Thoracic aorta (tissue), 2 donors: ENCODE measurements around the gene EEF1AKMT1. TPM values are rescaled to one million over a fixed set of nuclear protein-coding genes. Genes with fewer than 3 reads are reported as not detected.
"Not testable (repeated sequence)": the region's sequence is repeated elsewhere in the genome, so short reads cannot be mapped to it uniquely, and the experiment has no call there.

Source experiments
- ATAC-seq: fragments of 150-250 bp; one replicate; pipeline ENCODE4 v1.8.0; 2017; ENCODE audit warnings: low read depth; ENCODE audit not compliant: insufficient number of reproducible peaks, low FRiP score
- DNase-seq: peaks from one replicate; pipeline ENCODE4 v3.0.0-alpha.2; 2020; ENCODE audit warnings: low spot score
- H3K27ac ChIP-seq, 2 donors: fragments of 200-600 bp; sonication (generic); 1 replicate in 1 of 2; 2 replicates in 1 of 2; pipeline ENCODE4 v1.5.1; 2016; ENCODE audit warnings: mild to moderate bottlenecking in 2 of 2, moderate library complexity in 2 of 2
- H3K27me3 ChIP-seq: fragments of 200-600 bp; sonication (generic); replicated peaks from 2 replicates; pipeline ENCODE4 v1.6.0; 2016; ENCODE audit warnings: mild to moderate bottlenecking; ENCODE audit not compliant: insufficient read depth
- H3K36me3 ChIP-seq: fragments of 200-600 bp; sonication (generic); one replicate; pipeline ENCODE4 v1.5.1; 2016
- H3K4me1 ChIP-seq, 2 donors: fragments of 200-600 bp; sonication (generic); 1 replicate in 1 of 2; 2 replicates in 1 of 2; pipeline versions ENCODE4 v1.5.1 to v1.6.0; 2016; ENCODE audit warnings: low read depth in 2 of 2, mild to moderate bottlenecking in 1 of 2; ENCODE audit not compliant: control insufficient read depth in 1 of 2
- H3K4me3 ChIP-seq: fragments of 200-600 bp; sonication (generic); 2 replicates; pipeline ENCODE4 v1.5.1; 2016; ENCODE audit warnings: mild to moderate bottlenecking
- H3K9me3 ChIP-seq: fragments of 200-600 bp; sonication (generic); 2 replicates; pipeline ENCODE4 v1.5.1; 2016
- CTCF ChIP-seq: fragments of 200-600 bp; sonication (generic); IDR thresholded peaks from one replicate; pipeline ENCODE4 v1.5.1; 2019; ENCODE audit warnings: antibody characterized with exemption
- total RNA-seq, 2 donors: library from RNA; depleted of rRNA; stranded (reverse); fragments of >200 nt; gene quantifications; one replicate each; pipeline versions ENCODE4 v1.1.0 to v1.2.3, GENCODE V29; 2016

The EEF1AKMT1 gene
- total RNA-seq, 2 donors from 2014 or later, result 8.4 to 12.7 TPM

DNA sequence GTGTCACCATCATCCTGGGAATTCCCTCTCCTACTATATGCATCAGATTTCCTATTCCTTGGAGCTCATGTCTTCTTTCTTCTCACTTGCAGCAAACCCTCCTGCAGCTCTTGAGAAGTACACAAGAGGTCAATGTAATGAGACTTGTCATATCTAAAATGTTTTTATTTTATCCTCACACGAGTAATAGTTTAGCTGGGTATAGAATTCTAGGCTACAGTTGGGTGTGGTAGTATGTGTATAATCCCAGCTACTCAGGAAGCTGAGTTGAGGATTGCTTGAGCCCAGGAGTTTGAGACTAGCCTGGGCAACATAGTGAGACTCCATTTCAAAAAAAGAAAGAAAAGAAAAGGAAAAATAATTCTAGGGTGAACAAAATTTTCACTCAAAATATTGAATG is 24.4 kb downstream of the EEF1AKMT1 start:
- Histone ChIP-seq H3K27ac (no peak overlapping the region), H3K9me3 (peaks cover 20% of the 10 kb centered on the region), H3K4me3 (no peak overlapping the region), H3K4me1 (no peaks in the 10 kb centered on the region), H3K27me3 (no peaks in the 10 kb centered on the region), H3K36me3 (no peaks in the 10 kb centered on the region)
- no peak for DNase-seq
- no peak for TF ChIP-seq CTCF
- ATAC-seq, result no peak

GRCh38 chr13:20743830-20744404 is 29.8 kb downstream of the EEF1AKMT1 start:
- not testable (repeated sequence) for H3K4me1 ChIP-seq, ATAC-seq, H3K9me3 ChIP-seq, DNase-seq, H3K27ac ChIP-seq, H3K36me3 ChIP-seq, H3K27me3 ChIP-seq, H3K4me3 ChIP-seq

DNA sequence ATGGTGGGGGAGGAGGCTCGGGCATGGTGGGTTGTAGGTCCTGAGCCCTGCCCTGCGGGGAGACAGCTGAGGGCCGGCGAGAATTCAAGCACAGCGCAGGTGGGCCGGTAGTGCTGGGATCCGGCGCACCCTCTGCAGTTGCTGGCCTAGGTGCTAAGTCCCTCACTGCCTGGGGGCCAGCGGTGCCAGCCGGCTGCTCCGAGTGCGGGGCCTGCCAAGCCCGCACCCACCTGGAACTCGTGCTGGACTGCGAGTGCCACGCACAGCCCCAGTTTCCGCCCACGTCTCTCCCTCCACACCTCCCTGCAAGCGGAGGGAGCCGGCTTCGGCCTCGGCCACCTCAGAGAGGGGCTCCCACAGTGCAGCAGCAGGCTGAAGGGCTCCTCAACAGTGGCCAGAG is 33.7 kb downstream of the EEF1AKMT1 start:
- ATAC-seq, result no peak
- Histone ChIP-seq H3K27ac (no peak overlapping the region), H3K27me3 (no peaks in the 10 kb centered on the region), H3K4me1 (no peaks in the 10 kb centered on the region), H3K4me3 (no peak overlapping the region), H3K36me3 (no peaks in the 10 kb centered on the region), H3K9me3 (peaks cover 3% of the 10 kb centered on the region)
- DNase-seq, result no peak
- no peak for TF ChIP-seq CTCF

GRCh38 chr13:20738616-20739015 is 35.1 kb downstream of the EEF1AKMT1 start:
- Histone ChIP-seq H3K4me1 (no peaks in the 10 kb centered on the region), H3K4me3 (no peak overlapping the region), H3K9me3 (no peaks in the 10 kb centered on the region), H3K27ac (no peak overlapping the region), H3K36me3 (no peaks in the 10 kb centered on the region), H3K27me3 (no peaks in the 10 kb centered on the region)
- TF ChIP-seq CTCF, result no peak
- ATAC-seq (no peak), DNase-seq (no peak)

GRCh38 chr13:20729633-20730585 is 43.9 kb downstream of the EEF1AKMT1 start:
- no peaks in the 10 kb centered on the region for H3K9me3 ChIP-seq
- H3K4me3 ChIP-seq, result no peak overlapping the region
- no peaks in the 10 kb centered on the region for H3K4me1 ChIP-seq
- H3K27me3 ChIP-seq, result no peaks in the 10 kb centered on the region
- no peak for TF ChIP-seq CTCF
- H3K27ac ChIP-seq, result no peak overlapping the region
- no peaks in the 10 kb centered on the region for H3K36me3 ChIP-seq
- ATAC-seq (no peak), DNase-seq (no peak)
